Measurements from ENCODE around the gene USF2.

USF2 gene

DNA sequence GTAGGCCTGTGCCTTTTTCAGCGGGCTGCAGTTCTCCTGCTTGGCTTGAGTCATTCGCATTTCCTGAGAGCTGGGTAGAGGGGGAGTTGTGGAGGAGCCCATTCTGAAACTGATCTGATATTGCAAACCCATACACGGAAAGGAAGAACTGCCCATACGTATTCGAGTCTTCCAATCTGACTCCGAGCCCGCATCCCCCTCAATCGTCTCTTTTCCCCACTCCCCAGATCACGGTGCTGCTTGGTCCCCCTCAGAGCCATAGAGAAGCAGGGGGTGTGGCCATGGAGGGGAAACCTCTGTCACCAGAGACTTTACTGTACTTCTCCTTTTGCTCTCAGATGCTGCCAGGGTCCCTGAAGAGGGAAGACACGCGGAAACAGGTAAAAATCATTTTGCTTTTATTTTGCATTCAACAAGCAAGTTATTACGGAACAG, 60.1 kb downstream of the USF2 start, which contains the start of gene CD22:
Gene CD22 (plus strand): TSS at position 337 of the 435 bp plus-strand sequence. CDS start 2,854 bp downstream, outside the sequence.
- Histone ChIP-seq H3K36me3 (replicated peaks) (no peaks in the 10 kb centered on the region), H3K27me3 (replicated peaks) (no peaks in the 10 kb centered on the region), H3K4me3 (ENCODE audit: low read depth, low read length) (no peak within 1 kb of the TSS), H3K27ac (no peak within 1 kb of the TSS)
- TF ChIP-seq, protein P1, sequence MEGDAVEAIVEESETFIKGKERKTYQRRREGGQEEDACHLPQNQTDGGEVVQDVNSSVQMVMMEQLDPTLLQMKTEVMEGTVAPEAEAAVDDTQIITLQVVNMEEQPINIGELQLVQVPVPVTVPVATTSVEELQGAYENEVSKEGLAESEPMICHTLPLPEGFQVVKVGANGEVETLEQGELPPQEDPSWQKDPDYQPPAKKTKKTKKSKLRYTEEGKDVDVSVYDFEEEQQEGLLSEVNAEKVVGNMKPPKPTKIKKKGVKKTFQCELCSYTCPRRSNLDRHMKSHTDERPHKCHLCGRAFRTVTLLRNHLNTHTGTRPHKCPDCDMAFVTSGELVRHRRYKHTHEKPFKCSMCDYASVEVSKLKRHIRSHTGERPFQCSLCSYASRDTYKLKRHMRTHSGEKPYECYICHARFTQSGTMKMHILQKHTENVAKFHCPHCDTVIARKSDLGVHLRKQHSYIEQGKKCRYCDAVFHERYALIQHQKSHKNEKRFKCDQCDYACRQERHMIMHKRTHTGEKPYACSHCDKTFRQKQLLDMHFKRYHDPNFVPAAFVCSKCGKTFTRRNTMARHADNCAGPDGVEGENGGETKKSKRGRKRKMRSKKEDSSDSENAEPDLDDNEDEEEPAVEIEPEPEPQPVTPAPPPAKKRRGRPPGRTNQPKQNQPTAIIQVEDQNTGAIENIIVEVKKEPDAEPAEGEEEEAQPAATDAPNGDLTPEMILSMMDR (IDR thresholded peaks at IDR 0.05; ENCODE audit: low read depth, low read length, missing control alignments) = no peak
- DNase-seq = no peak
- in situ Hi-C loops (cut with HindIII; ENCODE audit: low pct_ligation_motif_present, low sequenced_read_pairs) = no loop called here

DNA sequence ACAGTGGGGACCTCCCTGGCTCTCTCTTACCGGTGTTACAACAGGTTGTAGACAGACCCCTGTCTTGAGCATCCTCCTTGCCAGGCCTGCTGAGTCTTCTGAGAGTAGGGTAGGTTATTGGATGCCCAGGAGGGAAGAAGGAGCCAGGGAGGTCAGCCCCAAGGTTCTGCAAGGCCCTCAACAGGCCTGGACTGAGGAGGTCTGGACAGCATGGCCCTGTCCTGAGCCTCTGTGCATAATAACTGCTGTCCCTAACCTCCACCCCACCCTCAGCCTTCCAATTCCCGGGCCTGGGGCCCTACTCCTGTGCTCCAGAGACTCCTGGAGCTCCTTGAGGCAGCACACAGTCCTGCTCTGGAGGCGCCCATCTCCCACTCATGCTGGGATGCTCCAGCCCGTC, 60.6 kb downstream of the USF2 start:
- no peak for DNase-seq
- Histone ChIP-seq H3K4me3 (ENCODE audit: low read depth, low read length) (no peak overlapping the region), H3K36me3 (replicated peaks) (no peaks in the 10 kb centered on the region), H3K27ac (no peak overlapping the region), H3K27me3 (replicated peaks) (no peaks in the 10 kb centered on the region)
- in situ Hi-C loops (cut with HindIII; ENCODE audit: low pct_ligation_motif_present, low sequenced_read_pairs) = no loop called here
- TF ChIP-seq, protein P1 (IDR thresholded peaks at IDR 0.05; ENCODE audit: low read depth, low read length, missing control alignments) = no peak

Measured in brain microvascular endothelial cell (primary cell).